HG02571 (cell line): Measurements from ENCODE around the gene LSP1.

Experiments used
- ATAC-seq: cut with Tn5 transposase; IDR thresholded peaks from one replicate; pipeline ENCODE4 v1.9.1; 2021; ENCODE audit warnings: mild to moderate bottlenecking, moderate library complexity; ENCODE audit not compliant: unreplicated experiment

Gene LSP1

GRCh38 chr11:1913271-1914060, 60.6 kb downstream of the LSP1 start:
- no peak for ATAC-seq

DNA sequence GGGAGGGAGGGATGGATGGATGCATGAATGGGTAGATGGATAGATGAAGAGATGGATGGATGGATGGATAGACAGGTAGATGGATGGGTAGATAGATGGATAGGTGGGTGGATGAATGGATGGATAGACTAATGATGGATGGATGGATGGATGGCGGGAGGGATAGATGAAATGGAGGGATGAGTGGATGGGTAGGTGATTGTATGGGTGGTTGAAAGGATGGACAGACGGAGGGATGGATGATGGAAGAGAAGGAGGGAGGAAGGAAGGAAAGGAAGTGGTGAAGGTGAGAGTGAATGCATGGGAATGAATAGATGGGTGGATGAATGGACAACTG, 62.9 kb downstream of the LSP1 start:
- ATAC-seq, result no peak

DNA sequence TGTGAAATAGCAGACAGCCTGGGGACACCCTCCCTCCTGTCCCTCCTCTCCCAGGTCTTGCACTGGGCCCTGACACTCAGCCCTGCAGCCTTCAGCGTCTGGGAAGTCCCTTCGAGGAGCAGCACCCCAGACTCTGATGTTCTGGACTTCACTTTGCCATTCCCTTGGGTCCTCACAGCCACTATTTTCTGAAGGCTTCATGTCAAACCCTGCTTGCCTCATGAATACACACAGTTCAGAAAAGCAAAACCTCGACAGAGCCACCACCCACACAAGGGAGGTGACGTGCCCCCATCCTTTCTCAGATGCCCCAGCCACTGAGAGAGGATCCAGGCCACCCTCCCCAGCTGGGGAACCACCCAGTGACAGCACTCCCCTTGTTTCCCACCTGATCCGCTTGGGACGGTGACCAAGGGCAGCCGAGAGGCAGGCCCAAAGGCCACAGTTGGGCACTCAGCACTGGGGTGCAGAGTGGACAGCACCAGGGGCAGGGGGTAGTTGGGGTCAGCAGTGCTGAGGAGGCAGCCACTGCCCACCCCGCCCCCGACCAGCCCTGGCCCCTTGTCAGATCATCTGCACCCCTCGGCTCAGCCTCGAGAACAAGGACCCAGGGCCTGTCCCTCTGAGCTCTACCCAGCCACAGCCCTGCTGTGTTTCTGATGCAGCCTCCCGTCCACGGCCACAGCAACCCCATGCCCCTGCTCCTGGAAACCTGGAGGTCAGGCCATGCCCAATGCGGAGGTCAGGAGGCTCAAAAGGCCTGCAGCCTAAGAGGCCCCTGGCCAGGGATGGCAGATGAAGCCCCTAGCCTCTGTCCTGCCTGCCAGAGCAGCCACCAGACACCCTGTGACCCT, 63.5 kb downstream of the LSP1 start:
- ATAC-seq, result no peak

DNA sequence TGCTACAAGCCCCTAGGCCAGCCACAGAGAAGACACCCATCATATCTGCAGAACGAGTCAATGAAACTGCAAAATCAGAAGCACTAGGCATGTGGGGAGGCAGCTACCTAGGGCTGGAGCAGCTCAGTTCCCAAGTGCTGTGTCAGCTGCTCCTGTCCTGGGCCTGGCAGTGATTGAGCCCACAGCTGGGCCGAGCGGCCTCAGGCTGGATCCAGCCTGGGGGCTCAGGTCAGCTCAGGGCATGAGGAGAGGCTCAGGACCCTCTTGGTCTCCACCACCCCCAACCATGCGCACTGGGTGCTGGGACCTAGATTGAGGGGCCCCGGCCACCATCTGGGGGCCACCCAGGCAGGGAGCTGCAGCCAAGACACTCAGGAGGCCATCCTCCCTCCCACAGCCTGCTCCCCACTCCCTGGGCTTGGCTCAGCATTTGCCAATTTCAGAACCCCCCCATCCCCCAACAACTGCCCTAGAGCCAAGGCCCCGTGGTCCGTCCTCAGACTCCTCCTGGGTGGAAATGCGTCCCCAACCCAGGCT, 64.2 kb downstream of the LSP1 start:
- no peak for ATAC-seq

GRCh38 chr11:1917523-1918435, 64.9 kb downstream of the LSP1 start:
- no peak for ATAC-seq

DNA sequence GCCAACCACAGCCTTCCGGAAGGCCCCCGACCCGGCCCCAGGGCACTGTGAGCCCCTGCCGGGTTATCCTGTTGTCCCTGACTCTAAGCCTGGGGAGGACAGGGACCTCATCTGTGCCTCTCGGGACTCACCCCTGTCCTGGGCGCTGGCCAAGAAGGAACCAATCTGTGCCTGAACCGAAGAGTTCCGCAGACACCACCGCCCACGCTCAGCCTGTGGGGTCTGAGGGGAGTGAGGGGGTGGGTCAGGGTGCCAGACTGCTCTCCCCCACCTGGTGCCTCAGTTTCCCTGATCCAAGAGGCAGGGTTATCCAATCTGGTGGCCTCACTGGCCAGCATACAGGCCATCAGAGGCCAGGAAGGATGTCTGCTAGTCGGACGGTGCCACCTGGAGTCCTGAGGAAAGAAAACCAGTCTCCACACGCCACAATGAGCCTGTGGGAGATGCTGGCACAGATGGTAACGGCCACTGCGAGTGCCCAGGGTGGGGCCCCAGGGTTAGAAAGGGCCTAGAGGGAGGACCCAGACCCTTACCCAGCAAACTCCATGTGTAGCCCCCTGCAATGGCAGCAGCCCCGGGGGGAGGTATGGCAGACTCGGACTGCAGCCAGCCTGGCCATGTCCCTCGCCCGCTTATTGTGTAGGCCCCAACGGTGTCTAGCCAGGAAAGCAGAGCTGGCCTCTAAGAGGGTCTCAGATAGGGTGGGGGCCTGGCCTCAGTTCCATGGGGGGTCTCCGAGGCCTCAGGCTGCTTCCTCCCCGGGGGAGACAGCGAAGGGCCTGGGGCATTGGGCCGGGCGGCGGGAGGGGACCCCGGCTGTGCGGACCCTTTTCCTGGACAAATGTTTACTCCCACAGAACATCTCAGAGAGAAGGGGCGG, 65.8 kb downstream of the LSP1 start:
- ATAC-seq, result no peak

GRCh38 chr11:1919391-1920127, 66.7 kb downstream of the LSP1 start, which contains the start of gene TNNT3:
TSS of gene TNNT3 (plus strand) at chr11:1919703. CDS start at chr11:1922875, 3,172 bp downstream.
- ATAC-seq, result no peak

DNA sequence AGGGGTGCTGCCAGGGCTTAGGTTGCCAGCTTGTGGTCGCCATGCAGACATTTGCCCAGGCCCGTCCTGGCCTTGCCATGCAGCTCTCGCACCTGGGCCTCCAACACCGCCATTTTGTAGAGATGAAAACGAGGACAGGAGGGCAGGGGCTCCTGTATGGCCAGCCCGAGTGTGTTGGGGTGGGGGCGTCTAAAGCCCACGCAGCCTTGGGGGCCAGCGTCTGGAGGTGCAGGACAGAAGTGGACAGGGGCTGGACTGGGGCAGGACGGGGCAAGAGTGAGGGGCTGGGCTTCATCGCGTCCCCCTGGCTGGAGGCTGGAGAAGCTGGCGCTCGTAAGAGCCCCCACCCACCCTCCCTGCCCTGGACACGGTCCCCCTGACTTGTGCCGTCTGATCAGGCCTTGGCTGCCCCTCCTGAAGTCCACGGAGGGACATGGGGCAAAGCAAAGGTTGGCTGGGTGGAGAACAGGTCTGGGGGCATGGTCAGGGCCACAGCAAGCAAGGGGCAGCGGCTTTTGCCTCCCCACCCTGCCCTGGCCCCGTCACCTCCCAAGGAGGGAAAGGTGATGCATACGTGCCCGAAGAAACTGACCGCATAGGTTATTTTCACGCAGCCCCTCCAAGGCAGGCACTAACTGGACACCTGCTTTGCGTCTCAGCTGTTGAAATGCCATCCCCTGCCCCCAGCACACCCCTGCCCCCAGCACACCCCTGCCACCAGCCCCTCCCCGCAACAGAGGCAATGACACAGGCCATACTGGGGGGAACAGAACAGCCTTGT, 67.4 kb downstream of the LSP1 start:
- no peak for ATAC-seq

DNA sequence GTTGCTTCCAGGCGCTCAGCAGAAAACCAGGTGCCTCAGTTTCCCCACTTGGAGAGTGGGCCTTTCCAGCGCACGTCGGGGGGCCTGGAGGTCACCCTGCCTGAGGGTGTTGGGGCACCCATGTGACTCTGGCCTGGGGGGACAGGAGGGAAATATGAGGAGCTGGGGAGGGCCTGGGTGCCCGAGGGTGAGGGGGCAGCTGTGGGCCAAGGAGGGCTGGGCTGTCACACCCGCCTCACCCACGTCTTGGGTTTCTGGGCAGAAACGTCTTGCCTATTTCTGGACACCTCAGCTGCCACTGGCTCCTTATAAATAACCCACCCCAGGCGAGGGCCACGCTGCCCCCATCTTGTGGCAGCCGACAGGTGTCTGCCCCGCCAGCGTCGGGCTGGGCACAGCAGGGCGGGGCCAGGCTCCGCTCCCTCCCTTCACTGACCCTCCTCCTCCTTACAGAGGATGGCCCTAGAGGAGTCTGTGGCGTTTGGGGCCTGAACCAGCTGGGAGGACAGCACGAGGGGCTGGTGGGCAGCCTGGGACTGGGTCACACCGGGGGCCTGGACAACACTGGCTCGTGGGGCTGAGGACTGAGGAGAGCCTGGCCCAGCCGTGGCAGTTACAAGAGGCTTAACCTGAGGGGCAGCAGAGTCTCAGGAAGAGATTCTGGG, 68.2 kb downstream of the LSP1 start:
- ATAC-seq, result no peak

DNA sequence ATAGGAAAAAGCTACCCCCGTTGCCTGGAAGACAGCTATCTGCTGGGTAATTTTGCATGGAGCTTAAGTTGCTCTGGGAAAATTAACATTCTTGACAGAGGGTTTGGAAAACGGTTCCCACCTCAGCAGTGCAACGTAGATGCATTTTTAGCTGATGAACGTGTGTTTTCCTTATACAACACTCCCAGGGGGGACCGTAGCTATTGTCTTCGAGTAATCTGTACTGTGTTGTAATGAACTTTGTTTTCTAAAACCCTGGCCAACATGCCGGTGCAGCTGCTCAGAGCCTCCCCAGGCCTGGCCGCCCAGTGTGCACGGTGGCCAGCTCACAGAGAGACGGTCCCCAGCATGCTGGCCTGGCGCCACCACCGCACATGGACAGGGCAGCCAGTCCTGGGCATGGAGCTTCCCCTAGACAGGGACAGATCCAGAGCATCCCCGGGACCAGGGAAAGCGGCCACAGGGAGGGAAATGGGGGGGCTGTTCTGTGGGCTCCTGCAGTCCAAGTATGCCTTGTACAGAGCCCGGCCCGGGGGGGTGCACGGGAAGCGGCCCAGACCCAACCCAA, 68.8 kb downstream of the LSP1 start:
- ATAC-seq, result no peak

DNA sequence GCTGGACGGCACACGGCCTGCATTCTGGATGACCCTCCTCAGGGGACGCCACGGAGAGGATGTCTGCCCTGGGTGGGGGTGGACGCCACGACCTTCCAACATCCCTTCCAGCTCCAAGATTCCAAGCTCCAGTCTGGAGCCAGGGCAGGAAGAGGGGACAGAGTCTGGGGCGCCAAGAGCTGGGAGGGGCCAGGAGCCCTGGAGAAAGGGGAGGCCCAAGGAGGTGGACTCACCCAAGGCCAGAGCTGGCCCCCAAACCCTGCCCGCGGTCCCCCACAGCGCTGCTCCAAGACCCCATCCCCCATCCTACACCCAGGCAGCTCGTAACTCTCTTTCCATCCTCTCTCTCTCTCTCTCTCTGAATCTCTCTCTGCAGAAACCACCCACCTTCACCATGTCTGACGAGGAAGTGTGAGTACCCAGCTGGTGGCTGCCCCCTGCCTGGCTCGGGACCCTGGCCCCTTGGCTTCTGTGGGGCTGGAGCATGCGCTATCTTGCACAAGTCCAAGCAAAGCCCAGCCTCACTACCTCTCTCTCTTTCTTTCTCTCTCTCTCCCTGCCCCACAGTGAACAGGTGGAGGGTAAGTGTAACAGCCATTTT, 69.7 kb downstream of the LSP1 start:
- ATAC-seq, result no peak

DNA sequence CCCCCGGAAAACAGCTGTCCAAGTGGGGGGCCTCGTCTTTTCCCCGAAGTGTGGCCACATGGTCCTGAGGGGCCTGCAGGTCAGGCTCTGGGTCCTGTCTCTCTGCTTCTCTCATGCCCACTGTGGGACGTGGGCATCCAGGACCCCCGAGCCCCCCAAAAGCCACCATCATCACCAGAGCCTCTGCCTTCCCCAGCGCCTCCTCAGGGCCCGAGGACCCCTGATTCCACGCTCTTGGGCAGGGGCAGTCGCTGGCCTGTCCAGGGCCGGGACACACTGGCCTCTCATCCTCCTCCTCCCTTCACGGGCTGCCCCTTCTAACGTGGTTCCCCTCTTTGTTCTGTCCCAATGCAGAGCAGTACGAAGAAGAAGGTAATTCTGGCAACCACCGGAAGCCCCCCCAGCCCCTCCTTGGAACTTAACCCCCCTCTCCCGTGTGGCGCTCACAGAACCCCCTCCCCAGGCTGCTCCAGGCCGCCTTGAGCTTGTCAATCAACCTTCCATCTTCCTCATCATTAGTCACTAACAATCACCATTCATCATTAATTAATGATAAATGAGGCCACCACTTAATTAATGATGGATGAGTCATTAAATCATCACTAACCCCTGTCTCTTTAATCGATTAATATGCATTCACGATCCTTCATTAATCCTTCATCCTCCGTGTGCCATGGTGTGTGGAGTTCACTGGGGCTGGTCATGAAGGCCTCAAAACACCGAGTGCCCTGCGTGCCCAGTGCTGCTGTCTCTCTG, 70.5 kb downstream of the LSP1 start:
- no peak for ATAC-seq

DNA sequence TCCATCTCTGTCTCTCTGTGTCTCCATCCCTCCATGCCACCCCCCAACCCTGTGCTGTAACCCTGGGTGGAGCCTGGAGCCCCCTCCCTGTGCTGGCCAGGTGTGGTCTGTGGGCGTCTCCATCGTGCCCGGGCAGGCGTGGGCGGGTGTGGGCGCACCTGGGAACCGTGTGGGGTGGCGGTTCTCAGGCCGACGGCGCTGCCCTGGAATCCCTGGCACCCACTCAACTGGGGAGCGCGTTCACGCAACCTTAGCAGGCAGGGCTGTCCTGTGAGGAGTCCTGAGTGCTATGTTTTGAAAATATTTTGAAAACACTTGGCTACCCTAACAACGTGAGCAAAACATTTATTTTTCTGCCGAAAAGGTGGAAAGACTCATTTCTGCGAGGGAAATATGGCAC, 71.3 kb downstream of the LSP1 start:
- ATAC-seq, result no peak

DNA sequence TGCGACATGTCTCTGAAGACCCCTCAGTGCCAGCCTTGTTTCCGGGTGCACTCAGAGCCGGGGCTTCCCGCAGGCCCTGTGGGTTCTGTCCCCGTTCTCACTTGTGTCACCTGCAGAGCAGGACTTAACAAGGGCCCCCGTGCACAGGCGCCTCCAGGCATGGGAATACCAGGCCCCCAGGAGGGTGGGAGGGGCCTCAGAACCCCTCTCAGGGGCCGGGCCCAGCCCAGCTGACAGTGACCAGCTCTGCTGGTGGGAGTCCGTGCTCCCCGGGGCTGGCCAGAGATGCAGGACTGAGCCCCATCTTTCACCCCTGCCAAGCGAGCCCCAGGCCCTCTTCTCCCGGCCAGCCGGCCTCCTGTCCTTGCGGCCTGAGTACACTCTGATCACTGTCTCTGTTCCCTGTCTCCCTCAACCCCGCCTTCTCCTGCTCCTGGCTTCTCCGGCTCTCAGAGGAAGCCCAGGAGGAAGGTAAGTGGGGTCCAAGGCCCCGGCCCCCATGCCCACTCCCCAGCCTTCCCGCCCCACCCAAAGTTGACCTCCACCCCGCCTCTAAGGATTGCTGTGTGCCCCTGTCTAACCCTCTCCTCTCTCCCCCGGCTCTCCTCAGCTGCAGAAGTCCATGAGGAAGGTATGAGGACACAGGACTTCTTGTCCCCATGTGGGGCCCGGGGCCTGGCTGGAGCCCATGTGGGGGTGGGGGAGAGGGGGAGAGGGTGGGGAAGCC, 71.9 kb downstream of the LSP1 start:
- ATAC-seq, result no peak

- no peak for ATAC-seq
Observed at GRCh38 chr11:1925373-1926155, 72.7 kb downstream of the LSP1 start.
